Hematopoietic multipotent progenitor cell (in vitro differentiated cells): ENCODE data around the gene LTC4S. TPM values are rescaled to one million over a fixed set of nuclear protein-coding genes. Genes with fewer than 3 reads are reported as not detected.
"Not testable (repeated sequence)": the region's sequence is repeated elsewhere in the genome, so short reads cannot be mapped to it uniquely, and the experiment has no call there.

ENCODE experiments used
- DNase-seq, 3 donors: peaks; one replicate each; pipeline ENCODE4 v3.0.0-alpha.2; 2011 to 2015; ENCODE audit warnings: low read depth in 2 of 3, low spot score in 2 of 3
- total RNA-seq: library from RNA; depleted of rRNA; stranded (reverse); fragments of >200 nt; gene quantifications from one replicate; pipeline ENCODE4 v1.2.3, GENCODE V29; 2012

The LTC4S gene
- total RNA-seq, 1 donor: 8.6 TPM

GRCh38 chr5:179768326-179769085 is 25.3 kb upstream of the LTC4S start:
- DNase-seq: no peak

- DNase-seq: no peak
Measured at GRCh38 chr5:179769271-179769670, 24.5 kb upstream of the LTC4S start.

- no peak for DNase-seq
Measured at GRCh38 chr5:179769796-179770195, 24.0 kb upstream of the LTC4S start.

GRCh38 chr5:179771311-179771895 is 22.4 kb upstream of the LTC4S start:
- peak in 1 of 3 donors; percentile 56 for DNase-seq

GRCh38 chr5:179772351-179772750 is 21.4 kb upstream of the LTC4S start:
- DNase-seq: no peak

- DNase-seq: no peak
Measured at GRCh38 chr5:179773686-179774040, 20.1 kb upstream of the LTC4S start.

GRCh38 chr5:179774442-179774841 is 19.3 kb upstream of the LTC4S start:
- DNase-seq: no peak

GRCh38 chr5:179776411-179776938 is 17.3 kb upstream of the LTC4S start:
- no peak for DNase-seq

GRCh38 chr5:179777456-179777855 is 16.3 kb upstream of the LTC4S start:
- DNase-seq: no peak

- no peak for DNase-seq
Measured at GRCh38 chr5:179777909-179778308, 15.9 kb upstream of the LTC4S start.

- no peak for DNase-seq
Measured at GRCh38 chr5:179778591-179778990, 15.2 kb upstream of the LTC4S start.

- no peak for DNase-seq
Measured at GRCh38 chr5:179779826-179780225, 14.0 kb upstream of the LTC4S start.

GRCh38 chr5:179780362-179780761 is 13.4 kb upstream of the LTC4S start:
- no peak for DNase-seq

GRCh38 chr5:179781846-179782245 is 11.9 kb upstream of the LTC4S start:
- no peak for DNase-seq

- DNase-seq: no peak
Measured at GRCh38 chr5:179783128-179783527, 10.7 kb upstream of the LTC4S start.

- no peak for DNase-seq
Measured at GRCh38 chr5:179786861-179787260, 6.9 kb upstream of the LTC4S start.

- DNase-seq: no peak
Measured at GRCh38 chr5:179788193-179788854, 5.5 kb upstream of the LTC4S start.

GRCh38 chr5:179789278-179789677 is 4.5 kb upstream of the LTC4S start:
- DNase-seq: not testable (repeated sequence)

GRCh38 chr5:179791881-179792611 is 1.7 kb upstream of the LTC4S start:
- DNase-seq: peak in 1 of 3 donors; percentile 36

GRCh38 chr5:179792612-179793467 is 946 bp upstream of the LTC4S start:
- DNase-seq: no peak
